ENCODE measurements around the gene CMBL. TPM values are rescaled to one million over a fixed set of nuclear protein-coding genes. Genes with fewer than 3 reads are reported as not detected.

CMBL gene
- total and polyA plus RNA-seq, 2 experiments from 2014 or later, result 20.8 to 24.1 TPM

- Histone ChIP-seq H2AFZ (no peak overlapping the region), H3K36me3 (replicated peaks; ENCODE audit: insufficient read depth, low read depth) (no peaks in the 10 kb centered on the region), H3K4me1 (ENCODE audit: insufficient read depth) (peaks cover 33% of the 10 kb centered on the region), H3K9me3 (ENCODE audit: low read depth) (no peaks in the 10 kb centered on the region), H3K27me3 (no peaks in the 10 kb centered on the region), H3K9me2 (replicated peaks; ENCODE audit: insufficient read depth) (no peaks in the 10 kb centered on the region), H3K27ac (peak overlapping the region; percentile 93), H3K79me2 (peaks cover 39% of the 10 kb centered on the region), H4K20me1 (ENCODE audit: insufficient read depth, poor library complexity, severe bottlenecking) (no peaks in the 10 kb centered on the region), H3K4me3 (no peak overlapping the region), H3K4me2 (peak overlapping the region; percentile 79)
- no peak for TF ChIP-seq EZH2 (IDR thresholded peaks at IDR 0.05; ENCODE audit: borderline replicate concordance)
- no peak for TF ChIP-seq EZH2phosphoT487 (IDR thresholded peaks at IDR 0.05; ENCODE audit: low read depth, severe bottlenecking, unreplicated experiment)
- TF ChIP-seq, protein P1, sequence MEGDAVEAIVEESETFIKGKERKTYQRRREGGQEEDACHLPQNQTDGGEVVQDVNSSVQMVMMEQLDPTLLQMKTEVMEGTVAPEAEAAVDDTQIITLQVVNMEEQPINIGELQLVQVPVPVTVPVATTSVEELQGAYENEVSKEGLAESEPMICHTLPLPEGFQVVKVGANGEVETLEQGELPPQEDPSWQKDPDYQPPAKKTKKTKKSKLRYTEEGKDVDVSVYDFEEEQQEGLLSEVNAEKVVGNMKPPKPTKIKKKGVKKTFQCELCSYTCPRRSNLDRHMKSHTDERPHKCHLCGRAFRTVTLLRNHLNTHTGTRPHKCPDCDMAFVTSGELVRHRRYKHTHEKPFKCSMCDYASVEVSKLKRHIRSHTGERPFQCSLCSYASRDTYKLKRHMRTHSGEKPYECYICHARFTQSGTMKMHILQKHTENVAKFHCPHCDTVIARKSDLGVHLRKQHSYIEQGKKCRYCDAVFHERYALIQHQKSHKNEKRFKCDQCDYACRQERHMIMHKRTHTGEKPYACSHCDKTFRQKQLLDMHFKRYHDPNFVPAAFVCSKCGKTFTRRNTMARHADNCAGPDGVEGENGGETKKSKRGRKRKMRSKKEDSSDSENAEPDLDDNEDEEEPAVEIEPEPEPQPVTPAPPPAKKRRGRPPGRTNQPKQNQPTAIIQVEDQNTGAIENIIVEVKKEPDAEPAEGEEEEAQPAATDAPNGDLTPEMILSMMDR (IDR thresholded peaks at IDR 0.05; ENCODE audit: poor library complexity), result no peak
- DNase-seq (ENCODE audit: low spot score), result no peak
- WGBS (ENCODE audit: low lambda C conversion rate, missing lambda C conversion rate), result 69% methylated on average over 4 of the region's 5 CpGs
These were observed 1.6 kb downstream of the CMBL start for GRCh38 chr5:10306114-10306513.

DNA sequence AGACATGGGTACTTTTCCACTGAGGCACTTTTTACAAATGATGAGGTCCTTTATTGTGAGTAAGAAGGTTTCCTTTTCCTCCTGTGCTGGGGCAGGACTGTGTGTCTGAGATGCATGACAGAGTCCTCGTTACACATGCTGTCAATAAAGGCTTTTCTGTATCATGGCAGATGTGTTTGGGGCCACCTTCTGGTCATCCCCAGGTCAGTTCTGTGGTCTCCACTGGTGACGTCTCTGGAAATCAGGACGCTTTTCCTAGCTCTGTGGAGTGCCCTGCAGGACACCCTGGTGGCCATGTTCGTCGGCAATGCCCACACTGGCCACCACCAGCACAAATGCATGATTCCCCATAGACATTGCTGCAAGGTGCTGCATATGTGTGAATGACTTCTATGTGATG, 2.8 kb downstream of the CMBL start:
- Histone ChIP-seq H3K4me3 (no peak overlapping the region), H3K9me3 (ENCODE audit: low read depth) (no peaks in the 10 kb centered on the region), H3K79me2 (peaks cover 46% of the 10 kb centered on the region), H3K4me1 (ENCODE audit: insufficient read depth) (peaks cover 33% of the 10 kb centered on the region), H4K20me1 (ENCODE audit: insufficient read depth, poor library complexity, severe bottlenecking) (no peaks in the 10 kb centered on the region), H3K27ac (no peak overlapping the region), H3K4me2 (no peak overlapping the region), H3K36me3 (replicated peaks; ENCODE audit: insufficient read depth, low read depth) (no peaks in the 10 kb centered on the region), H3K27me3 (no peaks in the 10 kb centered on the region), H3K9me2 (replicated peaks; ENCODE audit: insufficient read depth) (no peaks in the 10 kb centered on the region), H2AFZ (no peak overlapping the region)
- TF ChIP-seq, protein P1 (IDR thresholded peaks at IDR 0.05; ENCODE audit: poor library complexity), result no peak
- TF ChIP-seq EZH2 (IDR thresholded peaks at IDR 0.05; ENCODE audit: borderline replicate concordance) (no peak), EZH2phosphoT487 (IDR thresholded peaks at IDR 0.05; ENCODE audit: low read depth, severe bottlenecking, unreplicated experiment) (no peak)
- no peak for DNase-seq (ENCODE audit: low spot score)
- 96% methylated on average over 5 of the region's 5 CpGs for WGBS (ENCODE audit: low lambda C conversion rate, missing lambda C conversion rate)

DNA sequence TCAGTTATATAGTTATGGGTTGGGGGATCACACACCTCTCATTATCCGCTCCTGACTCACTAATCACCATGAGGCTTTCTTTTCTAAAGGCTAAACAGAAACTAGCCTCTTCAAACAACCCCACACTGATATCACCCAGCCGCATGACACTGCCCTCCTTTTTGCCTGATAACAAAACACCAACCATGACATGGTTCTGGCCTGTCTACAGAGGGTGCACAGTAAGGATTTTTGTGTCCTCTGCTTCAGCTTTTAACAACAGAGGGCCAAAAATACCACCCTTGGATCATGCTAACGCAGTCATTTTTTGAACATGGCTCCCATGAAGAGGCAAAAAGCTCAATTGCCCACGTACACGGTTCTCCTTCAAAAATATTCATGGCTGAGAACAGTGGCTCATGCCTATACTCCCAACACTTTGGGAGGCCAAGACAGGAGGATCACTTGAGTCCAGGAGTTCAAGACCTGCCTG, 4.0 kb downstream of the CMBL start:
- DNase-seq (ENCODE audit: low spot score), result no peak
- Histone ChIP-seq H4K20me1 (ENCODE audit: insufficient read depth, poor library complexity, severe bottlenecking) (no peaks in the 10 kb centered on the region), H3K9me3 (ENCODE audit: low read depth) (no peaks in the 10 kb centered on the region), H3K27me3 (no peaks in the 10 kb centered on the region), H3K9me2 (replicated peaks; ENCODE audit: insufficient read depth) (no peaks in the 10 kb centered on the region), H3K4me1 (ENCODE audit: insufficient read depth) (peaks cover 33% of the 10 kb centered on the region), H3K4me2 (peak overlapping the region; percentile 29), H3K27ac (peak overlapping the region; percentile 88), H3K79me2 (peaks cover 48% of the 10 kb centered on the region), H3K36me3 (replicated peaks; ENCODE audit: insufficient read depth, low read depth) (no peaks in the 10 kb centered on the region), H3K4me3 (no peak overlapping the region), H2AFZ (no peak overlapping the region)
- TF ChIP-seq, protein P1 (IDR thresholded peaks at IDR 0.05; ENCODE audit: poor library complexity), result no peak
- no peak for TF ChIP-seq EZH2 (IDR thresholded peaks at IDR 0.05; ENCODE audit: borderline replicate concordance)
- no peak for TF ChIP-seq EZH2phosphoT487 (IDR thresholded peaks at IDR 0.05; ENCODE audit: low read depth, severe bottlenecking, unreplicated experiment)
- WGBS (ENCODE audit: low lambda C conversion rate, missing lambda C conversion rate), result 75% methylated on average over 5 of the region's 5 CpGs
